GM19452 (cell line): ENCODE results near the gene HIVEP3.

Experiments
- ATAC-seq: cut with Tn5 transposase; IDR thresholded peaks from one replicate; pipeline ENCODE4 v1.9.1; 2021; ENCODE audit not compliant: unreplicated experiment

Gene HIVEP3

DNA sequence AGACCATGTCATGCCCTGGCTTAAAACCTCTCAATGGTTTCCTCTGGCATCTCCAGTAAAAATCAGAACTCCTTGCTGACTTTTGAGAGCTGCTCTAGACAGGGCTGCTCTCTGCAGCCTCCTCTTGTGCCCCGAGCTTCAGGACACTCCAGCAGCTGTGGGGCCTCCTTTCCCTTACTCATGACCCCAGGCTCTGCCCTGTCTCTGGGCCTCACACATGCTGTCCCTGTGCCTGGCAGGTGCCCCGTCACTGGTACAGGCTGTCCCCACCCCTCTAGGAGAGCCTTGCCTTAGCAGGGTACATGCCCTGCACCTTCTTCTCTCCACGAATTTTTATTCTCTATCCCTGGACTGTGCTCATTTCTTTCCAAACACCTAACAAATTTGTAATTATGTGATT lies 43.2 kb downstream of the HIVEP3 start:
- ATAC-seq = no peak

DNA sequence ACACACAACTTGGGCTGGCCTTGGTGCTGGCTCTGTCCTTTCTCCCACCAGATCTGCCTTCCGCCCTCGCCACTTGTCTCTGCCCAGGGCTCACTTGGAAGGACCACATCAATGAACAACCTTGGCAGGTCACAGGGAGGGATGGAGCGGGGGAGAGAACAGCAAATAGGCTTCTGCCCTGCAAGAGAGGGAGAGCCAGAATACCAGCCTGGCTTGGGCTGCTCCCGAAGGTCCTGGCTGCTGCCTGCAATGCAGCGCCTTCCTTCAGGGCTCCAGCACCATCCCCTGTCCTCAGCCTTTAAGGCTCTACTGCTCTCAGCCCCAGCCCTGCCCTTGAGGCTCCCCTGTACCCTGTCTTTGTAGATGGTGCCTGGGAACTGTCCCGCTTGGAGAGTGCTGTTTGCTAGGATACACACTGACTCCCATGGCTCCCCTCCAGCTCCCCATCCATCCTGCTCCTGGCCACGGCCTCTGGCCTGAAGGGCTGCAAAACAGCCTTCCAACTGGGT lies 43.8 kb downstream of the HIVEP3 start:
- no peak for ATAC-seq

GRCh38 chr1:41874151-41874719 lies 44.5 kb downstream of the HIVEP3 start:
- no peak for ATAC-seq

GRCh38 chr1:41872074-41872473 lies 46.6 kb downstream of the HIVEP3 start:
- no peak for ATAC-seq

- ATAC-seq = no peak
Observed at GRCh38 chr1:41870076-41870562, 48.6 kb downstream of the HIVEP3 start.

DNA sequence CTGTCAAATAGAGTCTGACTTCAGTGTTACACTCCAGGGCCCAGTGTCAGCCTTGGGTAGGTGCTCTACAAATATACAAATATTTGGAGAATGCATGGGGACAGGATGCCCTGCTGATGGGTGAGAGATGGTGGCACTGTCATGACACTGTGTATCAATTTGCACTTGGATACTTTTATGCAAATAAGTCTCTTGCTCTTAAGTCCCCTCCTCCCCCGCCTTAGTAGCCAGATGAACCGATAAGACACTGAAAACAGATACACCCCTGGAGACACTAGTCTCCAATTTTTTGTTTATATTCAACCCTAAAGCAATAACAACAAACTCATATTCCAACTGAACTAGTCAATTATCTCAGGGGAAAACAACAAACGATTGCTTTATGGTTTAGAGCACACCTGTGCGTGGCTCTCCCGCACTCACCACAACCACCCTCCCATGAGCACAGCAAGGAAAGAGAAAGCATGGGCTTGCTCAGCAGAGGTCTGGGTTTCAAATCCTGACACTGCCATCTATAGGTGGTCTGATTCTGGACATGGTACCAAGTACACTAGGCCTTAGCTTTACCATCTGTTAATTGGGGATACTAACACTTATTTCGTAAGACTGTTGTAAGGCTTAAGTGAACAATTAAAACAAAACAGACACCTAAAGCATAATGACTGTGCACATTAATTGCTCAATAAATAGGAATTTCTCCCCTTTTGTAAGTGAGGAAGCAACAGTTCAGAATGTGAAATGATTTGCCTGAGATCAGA lies 50.3 kb downstream of the HIVEP3 start:
- peak; percentile 74 for ATAC-seq

DNA sequence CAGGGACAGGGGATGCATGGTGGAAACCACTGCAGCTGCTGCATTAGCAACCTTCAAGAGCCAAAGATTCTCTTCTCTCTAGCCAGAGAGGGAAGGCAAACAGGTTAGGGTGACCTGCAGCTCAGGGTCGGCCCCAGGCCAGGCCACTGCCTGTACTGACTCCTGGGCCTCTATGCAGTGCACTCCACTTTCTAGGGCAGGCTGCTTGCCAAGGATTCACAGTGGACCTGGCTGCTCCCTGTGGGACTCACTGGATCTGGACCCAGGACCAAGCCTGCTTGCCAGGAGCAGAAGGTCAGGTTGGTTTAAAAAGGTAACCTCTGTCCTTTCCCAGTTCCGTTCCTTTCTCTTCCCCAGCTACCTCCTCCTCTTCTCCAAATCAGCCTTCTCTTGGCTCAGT lies 52.4 kb downstream of the HIVEP3 start:
- ATAC-seq = no peak

GRCh38 chr1:41864471-41865040 lies 54.2 kb downstream of the HIVEP3 start:
- ATAC-seq = no peak

DNA sequence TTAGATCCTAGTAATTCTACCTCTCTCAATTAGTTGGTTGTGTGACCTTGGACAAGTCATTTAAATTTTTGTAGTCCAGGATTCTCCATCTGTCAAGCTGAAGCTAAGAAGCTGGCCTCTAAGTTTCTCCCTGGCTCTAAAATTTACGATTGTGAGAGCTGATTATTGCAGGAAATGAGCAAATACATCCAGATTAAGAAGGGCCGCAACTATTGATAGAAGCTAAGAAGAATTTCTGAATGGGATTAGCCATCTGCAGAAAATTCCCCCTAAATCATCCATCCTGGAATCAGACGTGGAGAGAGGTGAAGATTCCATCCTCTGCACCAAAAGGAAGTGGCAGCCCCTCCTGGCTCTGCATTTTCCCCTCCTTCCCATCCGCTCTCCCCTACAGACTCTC lies 55.0 kb downstream of the HIVEP3 start:
- no peak for ATAC-seq

DNA sequence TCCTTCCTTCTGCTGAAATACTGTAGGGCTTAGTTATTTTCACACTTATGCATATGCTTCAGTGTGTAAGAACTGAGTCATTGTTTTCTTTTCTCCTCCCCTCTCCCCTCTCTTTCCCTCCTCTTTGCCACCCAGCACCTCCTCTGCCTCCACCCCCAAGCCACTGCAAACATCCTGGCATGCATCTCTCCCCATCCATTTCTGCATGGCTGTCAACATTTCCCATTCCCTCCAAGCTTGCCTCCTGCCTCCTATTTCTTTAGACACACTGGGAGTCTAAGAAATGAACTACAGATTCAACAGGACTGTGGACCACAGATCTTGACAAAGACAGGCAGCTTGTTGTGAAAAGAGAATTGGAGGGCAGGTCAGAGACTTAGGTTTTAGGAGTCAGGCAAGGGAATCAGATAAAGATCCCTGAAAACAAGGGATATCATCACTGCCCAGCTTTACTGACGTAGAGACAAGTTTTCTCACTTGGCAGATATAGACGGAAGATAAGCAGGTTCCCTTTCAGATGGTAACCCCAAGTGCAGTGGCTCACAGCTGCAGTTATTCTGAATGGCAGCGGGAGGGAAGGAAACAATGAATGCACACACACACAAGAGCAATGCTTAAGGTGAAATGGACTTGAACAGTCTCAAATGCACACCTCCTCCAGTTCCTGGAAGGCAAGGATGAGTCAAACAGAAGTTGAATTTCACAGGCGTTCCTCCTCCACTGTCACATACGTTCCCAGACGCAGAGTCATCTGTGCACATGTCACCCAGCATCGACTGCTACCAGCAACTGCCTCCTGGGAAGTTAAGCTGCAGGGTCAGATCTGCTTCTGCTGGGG lies 56.1 kb downstream of the HIVEP3 start:
- ATAC-seq = no peak

DNA sequence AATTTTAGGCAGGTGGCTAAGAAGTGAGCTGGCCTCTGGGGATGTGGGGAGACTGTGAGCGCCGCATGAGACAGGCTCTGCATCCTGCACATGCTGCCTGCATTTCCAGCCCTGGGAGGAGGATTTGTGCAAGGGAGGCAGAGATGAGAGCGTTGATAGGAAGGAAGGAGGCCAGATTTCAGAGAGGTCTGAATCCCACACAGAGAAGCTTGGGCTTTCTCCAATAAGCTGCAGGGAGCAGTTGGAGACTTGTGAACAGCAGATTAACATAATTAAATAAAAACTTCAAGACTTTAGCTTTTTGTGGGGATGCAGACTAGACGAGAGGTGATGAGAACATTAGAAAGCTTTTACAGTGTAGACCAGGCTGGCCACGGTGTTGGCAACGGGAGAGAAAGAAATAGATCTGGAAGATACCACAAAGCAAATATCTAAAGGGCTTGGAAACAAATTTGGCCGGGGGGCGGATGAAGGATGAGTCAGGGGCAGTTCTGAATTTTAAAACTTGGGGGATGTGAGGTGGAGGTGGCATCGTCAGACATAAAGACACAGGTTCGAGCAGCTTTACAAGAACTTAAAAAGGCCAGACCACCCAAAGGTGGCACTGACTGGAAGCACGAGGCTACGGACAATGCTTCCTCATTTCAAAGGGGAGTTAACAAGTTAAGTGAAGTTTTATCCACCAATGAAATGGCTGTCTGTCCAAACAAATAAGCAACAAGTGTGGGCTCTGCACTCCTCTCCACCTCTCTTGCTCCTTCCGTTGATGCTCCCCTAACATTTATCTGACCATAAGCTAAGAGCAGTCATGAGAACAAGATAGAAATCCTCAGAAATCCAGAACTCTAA lies 57.0 kb downstream of the HIVEP3 start:
- no peak for ATAC-seq

DNA sequence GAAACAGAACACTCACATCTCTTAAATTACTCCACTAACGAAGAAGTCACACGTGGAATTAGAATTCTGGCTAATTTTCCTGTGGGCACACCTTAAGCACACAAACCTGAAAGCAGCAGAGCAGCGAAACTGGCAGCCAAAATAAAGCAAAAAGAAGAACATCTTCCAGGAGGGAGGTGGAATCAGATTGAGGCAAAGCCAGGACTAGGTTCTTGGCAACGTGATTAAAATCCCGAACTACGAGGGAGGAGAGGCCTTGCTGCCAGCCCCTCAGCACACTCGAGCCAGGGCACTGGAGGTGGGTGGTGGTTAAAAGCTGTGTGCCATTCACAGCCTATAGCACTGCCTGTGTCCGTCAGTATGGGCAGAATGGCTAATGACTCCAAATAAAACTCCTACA lies 58.0 kb downstream of the HIVEP3 start:
- no peak for ATAC-seq

DNA sequence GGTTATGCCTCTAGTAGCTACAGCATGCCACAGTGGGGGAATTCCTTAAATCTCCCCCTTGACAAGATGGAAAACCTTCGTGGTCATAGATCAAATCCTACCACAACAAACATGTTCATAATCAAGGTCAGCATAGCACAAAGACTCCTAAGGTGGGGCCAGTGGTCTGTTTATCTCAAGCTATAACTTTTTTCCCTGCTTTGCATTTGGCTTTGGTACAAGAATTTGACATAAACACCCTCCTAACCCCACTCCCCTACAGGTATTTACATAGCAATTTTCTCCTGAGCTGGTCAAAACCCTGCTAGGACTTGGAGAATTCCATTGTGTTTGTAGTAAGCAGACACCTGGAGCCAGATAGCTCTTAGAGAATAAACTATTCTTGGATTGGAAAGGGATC lies 58.5 kb downstream of the HIVEP3 start:
- no peak for ATAC-seq

- no peak for ATAC-seq
Observed at GRCh38 chr1:41859686-41860085, 59.0 kb downstream of the HIVEP3 start.

- ATAC-seq = no peak
Observed at GRCh38 chr1:41856944-41857285, 61.8 kb downstream of the HIVEP3 start.

- no peak for ATAC-seq
Observed at GRCh38 chr1:41856151-41856943, 62.4 kb downstream of the HIVEP3 start.

DNA sequence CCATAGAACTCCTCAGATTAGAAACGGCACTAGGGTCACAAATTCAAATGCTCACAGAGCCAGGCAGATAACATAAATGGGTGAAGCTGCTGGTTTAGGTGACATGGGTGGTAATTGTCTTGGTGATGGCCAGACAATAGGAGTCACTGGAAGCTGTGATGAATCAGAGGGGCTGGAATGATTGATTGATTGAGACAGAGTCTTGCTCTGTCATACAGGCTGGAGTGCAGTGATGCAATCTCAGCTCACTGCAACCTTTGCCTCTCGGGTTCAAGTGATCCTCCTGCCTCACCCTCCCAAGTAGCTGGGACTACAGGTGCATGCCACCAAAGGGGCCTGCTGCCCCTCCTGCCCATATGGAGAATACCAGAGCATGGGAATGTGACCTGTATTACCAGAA lies 63.0 kb downstream of the HIVEP3 start:
- no peak for ATAC-seq

GRCh38 chr1:41853907-41854306 lies 64.8 kb downstream of the HIVEP3 start:
- no peak for ATAC-seq

DNA sequence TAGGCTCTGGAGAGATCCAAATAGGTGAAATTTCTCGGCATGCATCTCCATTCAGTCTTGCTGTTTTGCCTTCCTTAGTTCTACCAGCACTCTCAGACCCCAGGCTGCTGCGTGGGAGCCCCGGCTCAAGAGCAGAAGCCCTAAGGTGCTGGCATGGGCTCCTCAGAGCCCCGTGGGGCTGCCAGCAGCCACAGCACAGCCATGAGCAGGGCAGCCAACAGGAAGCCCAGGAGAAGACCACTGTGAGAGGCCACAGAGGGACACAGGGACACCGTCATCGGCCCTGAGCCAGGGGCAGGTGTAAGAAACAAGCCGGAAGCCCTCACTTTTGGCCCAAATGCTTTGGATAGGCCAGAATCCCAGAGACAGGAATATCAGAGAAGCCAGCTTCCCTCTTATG lies 66.6 kb downstream of the HIVEP3 start:
- ATAC-seq = no peak

- ATAC-seq = no peak
Observed at GRCh38 chr1:41851589-41851988, 67.1 kb downstream of the HIVEP3 start.
